Choroid plexus epithelial cell (primary cell): ENCODE data around the gene AHCY.
A peak's percentile ranks its signal among the peaks of the same experiment; 100 is the strongest.
"Not testable (repeated sequence)": the region's sequence is repeated elsewhere in the genome, so short reads cannot be mapped to it uniquely, and the experiment has no call there.

Experiments used
- DNase-seq: peaks from one replicate; pipeline ENCODE4 v3.0.0-alpha.2; 2010; ENCODE audit warnings: low read depth
- H3K4me3 ChIP-seq: 2 replicates; pipeline ENCODE4 v1.5.1; 2011; ENCODE audit warnings: low read depth, mild to moderate bottlenecking, control low read depth, low read length, moderate library complexity
- TF ChIP-seq, protein P1 (sequence below): conservative IDR thresholded peaks from 2 replicates; pipeline ENCODE4 v1.5.1; 2011; ENCODE audit warnings: low read depth, mild to moderate bottlenecking, control low read depth, inconsistent platforms, low read length, moderate library complexity

AHCY gene

DNA sequence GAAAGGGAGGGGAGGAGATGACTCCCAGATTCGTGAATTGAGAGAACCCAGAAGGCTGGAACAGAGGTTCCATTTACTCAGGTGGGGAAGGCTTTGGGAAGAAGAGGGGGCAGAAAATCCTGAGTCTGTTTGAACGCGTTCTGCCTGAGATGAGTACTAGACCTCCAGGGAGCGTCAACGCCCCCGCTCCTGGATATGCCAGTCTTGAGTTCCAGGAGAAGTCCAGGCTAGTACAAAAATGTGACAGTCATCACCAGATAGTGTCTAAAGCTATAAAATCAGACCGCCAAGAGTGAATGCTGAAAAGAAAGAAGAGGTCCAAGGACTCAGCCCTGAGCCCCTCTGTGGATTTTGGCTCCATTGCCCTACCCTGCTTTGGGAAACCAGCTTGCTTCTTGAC, 8.6 kb downstream of the AHCY start:
- no peak overlapping the region for H3K4me3 ChIP-seq
- TF ChIP-seq, protein P1, sequence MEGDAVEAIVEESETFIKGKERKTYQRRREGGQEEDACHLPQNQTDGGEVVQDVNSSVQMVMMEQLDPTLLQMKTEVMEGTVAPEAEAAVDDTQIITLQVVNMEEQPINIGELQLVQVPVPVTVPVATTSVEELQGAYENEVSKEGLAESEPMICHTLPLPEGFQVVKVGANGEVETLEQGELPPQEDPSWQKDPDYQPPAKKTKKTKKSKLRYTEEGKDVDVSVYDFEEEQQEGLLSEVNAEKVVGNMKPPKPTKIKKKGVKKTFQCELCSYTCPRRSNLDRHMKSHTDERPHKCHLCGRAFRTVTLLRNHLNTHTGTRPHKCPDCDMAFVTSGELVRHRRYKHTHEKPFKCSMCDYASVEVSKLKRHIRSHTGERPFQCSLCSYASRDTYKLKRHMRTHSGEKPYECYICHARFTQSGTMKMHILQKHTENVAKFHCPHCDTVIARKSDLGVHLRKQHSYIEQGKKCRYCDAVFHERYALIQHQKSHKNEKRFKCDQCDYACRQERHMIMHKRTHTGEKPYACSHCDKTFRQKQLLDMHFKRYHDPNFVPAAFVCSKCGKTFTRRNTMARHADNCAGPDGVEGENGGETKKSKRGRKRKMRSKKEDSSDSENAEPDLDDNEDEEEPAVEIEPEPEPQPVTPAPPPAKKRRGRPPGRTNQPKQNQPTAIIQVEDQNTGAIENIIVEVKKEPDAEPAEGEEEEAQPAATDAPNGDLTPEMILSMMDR, result no peak
- DNase-seq, result no peak

DNA sequence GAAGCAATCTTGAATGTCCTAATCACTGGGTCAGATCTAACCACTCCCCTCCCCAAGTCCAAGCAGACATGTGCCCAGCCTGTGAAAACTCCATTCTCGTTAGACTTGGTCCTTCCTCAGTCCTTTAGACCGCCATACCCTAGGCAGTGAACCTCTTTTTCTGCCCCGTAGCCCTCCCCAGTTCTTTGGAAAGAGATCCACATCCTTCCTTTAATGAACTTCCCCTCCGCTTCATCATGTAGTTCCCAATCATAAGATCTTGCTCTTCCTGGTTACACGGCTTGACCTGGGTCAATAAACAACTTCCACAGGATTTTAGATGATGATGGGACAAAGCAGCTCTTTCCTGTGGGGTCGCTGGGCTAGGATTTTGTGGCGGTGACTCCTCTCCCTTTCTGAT, 9.6 kb downstream of the AHCY start:
- no peak overlapping the region for H3K4me3 ChIP-seq
- TF ChIP-seq, protein P1, result no peak
- no peak for DNase-seq

DNA sequence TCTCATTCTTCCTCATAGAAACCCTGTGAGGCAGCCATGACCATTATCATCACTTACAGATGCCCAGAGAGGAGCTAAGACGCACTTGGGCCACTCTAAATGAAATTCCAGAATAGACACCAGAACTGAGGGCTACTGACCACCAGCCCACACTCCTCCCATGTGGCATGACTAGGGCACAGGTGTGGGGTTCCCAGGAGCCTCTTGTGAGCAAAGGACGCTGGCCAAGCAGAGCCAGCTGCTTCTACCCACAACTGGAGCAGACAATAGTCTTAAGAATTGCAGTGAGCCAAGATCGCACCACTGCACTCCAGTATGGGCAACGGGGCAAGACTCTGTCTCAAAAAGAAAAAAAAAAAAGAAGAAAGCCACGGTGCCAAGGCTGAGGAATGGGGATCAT, 10.0 kb downstream of the AHCY start:
- no peak for DNase-seq
- TF ChIP-seq, protein P1, result no peak

DNA sequence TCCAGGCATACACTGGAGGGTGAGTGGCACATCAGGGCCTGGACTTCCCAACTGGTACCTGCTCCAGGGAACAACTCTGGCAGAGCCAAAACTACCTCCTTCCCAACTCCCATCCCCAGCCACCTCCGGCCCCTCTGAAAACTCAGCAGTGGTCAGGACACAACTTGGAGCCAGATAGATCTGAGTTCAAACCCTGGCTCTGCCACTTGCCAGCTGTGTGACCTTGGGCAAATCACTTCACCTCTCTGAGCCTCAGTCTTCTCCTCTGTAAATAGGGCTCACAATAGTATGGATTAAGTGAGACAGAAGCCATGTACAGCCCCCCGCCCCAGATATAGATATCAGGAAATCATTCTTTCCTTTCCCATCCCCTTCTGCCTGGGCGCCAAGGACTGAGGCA, 10.7 kb downstream of the AHCY start:
- TF ChIP-seq, protein P1, result no peak
- no peak overlapping the region for H3K4me3 ChIP-seq
- no peak for DNase-seq

More for the DNA sequence above, 10.0 kb downstream of the AHCY start:
- no peak overlapping the region for H3K4me3 ChIP-seq

DNA sequence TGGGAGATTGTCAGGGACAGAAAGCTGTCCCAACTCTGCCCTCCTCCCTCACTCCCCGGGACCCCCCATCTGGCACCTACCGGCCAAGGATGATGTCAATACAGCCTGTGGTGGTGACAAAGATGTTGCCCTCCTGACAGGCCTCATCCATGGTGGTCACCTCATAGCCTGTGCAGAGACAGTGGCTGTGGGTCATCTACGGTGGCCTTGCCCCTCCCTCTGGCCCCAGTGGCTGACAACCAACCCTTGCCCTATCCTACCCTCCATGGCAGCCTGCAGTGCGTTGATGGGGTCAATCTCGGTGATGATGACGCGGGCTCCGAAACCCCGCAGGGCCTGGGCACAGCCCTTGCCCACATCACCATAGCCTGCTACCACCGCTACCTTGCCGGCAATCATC, 12.7 kb downstream of the AHCY start:
- no peak for DNase-seq
- TF ChIP-seq, protein P1, result no peak

DNA sequence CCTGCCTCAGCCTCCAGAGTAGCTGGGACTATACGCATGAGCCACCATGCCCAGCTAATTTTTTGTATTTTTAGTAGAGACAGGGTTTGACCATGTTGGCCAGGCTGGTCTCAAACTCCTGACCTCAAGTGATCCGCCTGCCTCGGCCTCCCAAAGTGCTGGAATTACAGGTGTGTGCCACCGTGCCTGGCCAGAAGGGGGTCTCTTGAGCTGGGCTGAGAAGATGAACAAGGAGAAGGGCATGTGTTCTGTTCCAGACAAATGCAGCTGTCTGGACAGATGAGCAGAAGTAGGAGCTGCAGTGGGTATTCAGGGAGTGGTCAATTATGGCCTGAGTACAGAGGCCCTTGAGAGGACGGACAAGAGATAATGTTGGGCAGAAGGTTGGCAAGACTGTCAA, 15.7 kb downstream of the AHCY start:
- TF ChIP-seq, protein P1, result peak; percentile 11
- DNase-seq, H3K4me3 ChIP-seq: not testable (repeated sequence)

More for the DNA sequence above, 12.7 kb downstream of the AHCY start:
- no peak overlapping the region for H3K4me3 ChIP-seq

DNA sequence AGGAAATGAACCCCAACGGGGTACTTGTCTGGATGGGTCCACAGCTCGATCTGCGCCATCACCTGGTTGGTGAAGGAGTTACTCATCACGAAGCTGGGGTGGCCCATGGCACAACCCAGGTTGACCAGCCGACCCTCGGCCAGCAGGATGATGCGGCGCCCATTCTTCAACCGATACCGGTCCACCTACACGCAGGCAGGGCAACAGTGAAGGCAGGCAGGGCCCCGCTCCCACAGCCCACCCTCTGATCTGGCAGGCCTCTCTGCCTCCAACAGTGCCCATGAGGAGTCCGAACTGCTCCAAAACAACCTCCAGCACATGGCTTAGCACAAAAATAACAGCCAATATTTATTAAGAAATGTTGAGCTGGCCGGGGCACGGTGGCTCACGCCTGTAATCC, 17.7 kb downstream of the AHCY start:
- TF ChIP-seq, protein P1, result no peak
- no peak for DNase-seq
- H3K4me3 ChIP-seq, result no peak overlapping the region
